ENCODE data around the gene CLIC1.

GRCh38 chr6:31785475-31785874 lies 49.1 kb upstream of the CLIC1 start:
- no peak for TF ChIP-seq POLR2AphosphoS5 (IDR thresholded peaks at IDR 0.05)
- TF ChIP-seq, protein P1, sequence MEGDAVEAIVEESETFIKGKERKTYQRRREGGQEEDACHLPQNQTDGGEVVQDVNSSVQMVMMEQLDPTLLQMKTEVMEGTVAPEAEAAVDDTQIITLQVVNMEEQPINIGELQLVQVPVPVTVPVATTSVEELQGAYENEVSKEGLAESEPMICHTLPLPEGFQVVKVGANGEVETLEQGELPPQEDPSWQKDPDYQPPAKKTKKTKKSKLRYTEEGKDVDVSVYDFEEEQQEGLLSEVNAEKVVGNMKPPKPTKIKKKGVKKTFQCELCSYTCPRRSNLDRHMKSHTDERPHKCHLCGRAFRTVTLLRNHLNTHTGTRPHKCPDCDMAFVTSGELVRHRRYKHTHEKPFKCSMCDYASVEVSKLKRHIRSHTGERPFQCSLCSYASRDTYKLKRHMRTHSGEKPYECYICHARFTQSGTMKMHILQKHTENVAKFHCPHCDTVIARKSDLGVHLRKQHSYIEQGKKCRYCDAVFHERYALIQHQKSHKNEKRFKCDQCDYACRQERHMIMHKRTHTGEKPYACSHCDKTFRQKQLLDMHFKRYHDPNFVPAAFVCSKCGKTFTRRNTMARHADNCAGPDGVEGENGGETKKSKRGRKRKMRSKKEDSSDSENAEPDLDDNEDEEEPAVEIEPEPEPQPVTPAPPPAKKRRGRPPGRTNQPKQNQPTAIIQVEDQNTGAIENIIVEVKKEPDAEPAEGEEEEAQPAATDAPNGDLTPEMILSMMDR (IDR thresholded peaks at IDR 0.05) = no peak
- TF ChIP-seq POLR2A (IDR thresholded peaks at IDR 0.05) = no peak

Data from sigmoid colon (tissue), 4 donors.